Ishikawa (cell line): Measurements from ENCODE around the gene SLCO3A1.

Experiments
- CEBPB ChIP-seq: IDR thresholded peaks from 2 replicates; pipeline ENCODE4 v1.6.1; 2012
- CREB1 ChIP-seq: IDR thresholded peaks from 2 replicates; pipeline ENCODE4 v1.6.1; 2012; ENCODE audit warnings: low read depth
- EP300 ChIP-seq: IDR thresholded peaks from 2 replicates; pipeline ENCODE4 v1.6.1; 2012; ENCODE audit warnings: borderline replicate concordance
- RAD21 ChIP-seq: IDR thresholded peaks from 2 replicates; pipeline ENCODE4 v1.6.1; 2012; ENCODE audit warnings: low read depth
- TAF1 ChIP-seq: IDR thresholded peaks from 2 replicates; pipeline ENCODE4 v1.6.1; 2012; ENCODE audit warnings: low read depth, mild to moderate bottlenecking
- TCF12 ChIP-seq: IDR thresholded peaks from 2 replicates; pipeline ENCODE4 v1.6.1; 2012; ENCODE audit warnings: low read depth
- TEAD4 ChIP-seq: IDR thresholded peaks from 2 replicates; pipeline ENCODE4 v1.6.1; 2012
- YY1 ChIP-seq: IDR thresholded peaks from 2 replicates; pipeline ENCODE4 v1.6.1; 2012; ENCODE audit warnings: low read depth
- ZBTB7A ChIP-seq: IDR thresholded peaks from 2 replicates; pipeline ENCODE4 v1.6.1; 2012; ENCODE audit warnings: low read depth
- TF ChIP-seq, protein P1 (sequence below): IDR thresholded peaks from 2 replicates; pipeline ENCODE4 v1.6.1; 2012
- TF ChIP-seq, protein P2 (sequence below): IDR thresholded peaks from 2 replicates; pipeline ENCODE4 v1.6.1; 2012; ENCODE audit warnings: low read depth, mild to moderate bottlenecking
- TF ChIP-seq, protein P3 (sequence below): IDR thresholded peaks from 2 replicates; pipeline ENCODE4 v1.6.1; 2012

DNA sequence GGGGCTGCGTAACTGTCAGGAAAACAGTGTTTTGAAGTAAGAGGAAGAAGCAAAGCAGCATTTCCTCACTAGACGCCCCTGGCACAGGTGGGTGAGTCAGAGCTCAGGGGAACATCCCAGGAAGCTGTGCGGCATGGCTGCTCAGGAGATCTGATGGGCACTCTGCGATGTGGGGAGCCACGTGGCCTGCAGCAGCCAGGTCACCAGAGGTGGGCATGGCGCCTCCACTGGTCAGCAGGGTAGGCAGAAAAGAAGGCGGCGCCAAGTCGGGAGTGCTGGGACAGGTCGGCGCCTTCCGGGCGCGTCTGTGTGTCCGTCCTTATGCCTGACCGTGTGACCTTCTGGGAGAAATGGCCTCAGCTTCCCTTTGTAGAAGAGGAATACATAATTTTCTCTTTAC is 290.3 kb downstream of the SLCO3A1 start:
- TF ChIP-seq TAF1: no peak
- no peak for TF ChIP-seq RAD21
- no peak for TF ChIP-seq TCF12
- no peak for TF ChIP-seq CEBPB
- TF ChIP-seq, protein P1, sequence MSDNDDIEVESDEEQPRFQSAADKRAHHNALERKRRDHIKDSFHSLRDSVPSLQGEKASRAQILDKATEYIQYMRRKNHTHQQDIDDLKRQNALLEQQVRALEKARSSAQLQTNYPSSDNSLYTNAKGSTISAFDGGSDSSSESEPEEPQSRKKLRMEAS: no peak
- TF ChIP-seq, protein P2, sequence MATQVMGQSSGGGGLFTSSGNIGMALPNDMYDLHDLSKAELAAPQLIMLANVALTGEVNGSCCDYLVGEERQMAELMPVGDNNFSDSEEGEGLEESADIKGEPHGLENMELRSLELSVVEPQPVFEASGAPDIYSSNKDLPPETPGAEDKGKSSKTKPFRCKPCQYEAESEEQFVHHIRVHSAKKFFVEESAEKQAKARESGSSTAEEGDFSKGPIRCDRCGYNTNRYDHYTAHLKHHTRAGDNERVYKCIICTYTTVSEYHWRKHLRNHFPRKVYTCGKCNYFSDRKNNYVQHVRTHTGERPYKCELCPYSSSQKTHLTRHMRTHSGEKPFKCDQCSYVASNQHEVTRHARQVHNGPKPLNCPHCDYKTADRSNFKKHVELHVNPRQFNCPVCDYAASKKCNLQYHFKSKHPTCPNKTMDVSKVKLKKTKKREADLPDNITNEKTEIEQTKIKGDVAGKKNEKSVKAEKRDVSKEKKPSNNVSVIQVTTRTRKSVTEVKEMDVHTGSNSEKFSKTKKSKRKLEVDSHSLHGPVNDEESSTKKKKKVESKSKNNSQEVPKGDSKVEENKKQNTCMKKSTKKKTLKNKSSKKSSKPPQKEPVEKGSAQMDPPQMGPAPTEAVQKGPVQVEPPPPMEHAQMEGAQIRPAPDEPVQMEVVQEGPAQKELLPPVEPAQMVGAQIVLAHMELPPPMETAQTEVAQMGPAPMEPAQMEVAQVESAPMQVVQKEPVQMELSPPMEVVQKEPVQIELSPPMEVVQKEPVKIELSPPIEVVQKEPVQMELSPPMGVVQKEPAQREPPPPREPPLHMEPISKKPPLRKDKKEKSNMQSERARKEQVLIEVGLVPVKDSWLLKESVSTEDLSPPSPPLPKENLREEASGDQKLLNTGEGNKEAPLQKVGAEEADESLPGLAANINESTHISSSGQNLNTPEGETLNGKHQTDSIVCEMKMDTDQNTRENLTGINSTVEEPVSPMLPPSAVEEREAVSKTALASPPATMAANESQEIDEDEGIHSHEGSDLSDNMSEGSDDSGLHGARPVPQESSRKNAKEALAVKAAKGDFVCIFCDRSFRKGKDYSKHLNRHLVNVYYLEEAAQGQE: no peak
- no peak for TF ChIP-seq ZBTB7A
- no peak for TF ChIP-seq YY1
- no peak for TF ChIP-seq EP300
- TF ChIP-seq CREB1: no peak
- TF ChIP-seq, protein P3, sequence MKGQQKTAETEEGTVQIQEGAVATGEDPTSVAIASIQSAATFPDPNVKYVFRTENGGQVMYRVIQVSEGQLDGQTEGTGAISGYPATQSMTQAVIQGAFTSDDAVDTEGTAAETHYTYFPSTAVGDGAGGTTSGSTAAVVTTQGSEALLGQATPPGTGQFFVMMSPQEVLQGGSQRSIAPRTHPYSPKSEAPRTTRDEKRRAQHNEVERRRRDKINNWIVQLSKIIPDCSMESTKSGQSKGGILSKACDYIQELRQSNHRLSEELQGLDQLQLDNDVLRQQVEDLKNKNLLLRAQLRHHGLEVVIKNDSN: no peak
- no peak for TF ChIP-seq TEAD4
